ENCODE data around the gene PCDHGA1. TPM values are rescaled to one million over a fixed set of nuclear protein-coding genes. Genes with fewer than 3 reads are reported as not detected.

The PCDHGA1 gene
- total RNA-seq, 1 experiment from 2014 or later = 0.22 TPM

GRCh38 chr5:141397756-141398551 is 67.6 kb downstream of the PCDHGA1 start, which contains the start of gene PCDHGB5:
PCDHGB5 (plus strand) TSS chr5:141397947; CDS start chr5:141398128, 181 bp downstream.

GRCh38 chr5:141402553-141403243 is 72.4 kb downstream of the PCDHGA1 start, which contains the start of gene PCDHGA9:
PCDHGA9 (plus strand) TSS chr5:141402778; CDS start chr5:141402953, 175 bp downstream.

GRCh38 chr5:141407790-141408505 is 77.6 kb downstream of the PCDHGA1 start, which contains the start of gene PCDHGB6:
PCDHGB6 (plus strand) TSS chr5:141408021; CDS start chr5:141408203, 182 bp downstream.

DNA sequence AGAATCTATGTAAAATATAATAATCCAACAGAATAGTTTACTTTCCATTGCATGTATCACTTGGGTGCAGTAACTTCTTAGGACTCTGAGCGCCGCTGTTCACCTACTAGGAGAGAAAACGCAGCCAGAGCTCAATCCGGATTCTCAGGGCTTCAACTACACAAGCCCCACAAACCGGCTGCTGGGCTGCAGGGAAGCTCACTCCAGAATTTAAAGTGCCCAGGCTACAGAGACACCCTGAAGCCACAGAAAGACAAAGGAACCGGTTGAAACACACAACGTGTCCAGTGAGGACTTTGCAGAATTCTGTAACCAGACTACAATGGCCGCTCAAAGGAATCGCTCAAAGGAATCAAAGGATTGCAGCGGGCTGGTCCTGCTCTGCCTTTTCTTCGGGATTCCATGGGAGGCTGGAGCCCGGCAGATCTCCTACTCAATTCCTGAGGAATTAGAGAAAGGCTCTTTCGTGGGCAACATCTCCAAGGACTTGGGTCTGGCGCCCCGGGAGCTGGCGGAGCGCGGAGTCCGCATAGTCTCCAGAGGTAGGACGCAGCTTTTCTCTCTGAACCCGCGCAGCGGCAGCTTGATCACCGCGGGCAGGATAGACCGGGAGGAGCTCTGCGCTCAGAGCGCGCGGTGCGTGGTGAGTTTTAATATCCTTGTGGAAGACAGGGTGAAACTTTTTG is 82.7 kb downstream of the PCDHGA1 start, which contains the start of gene PCDHGA10:
TSS of gene PCDHGA10 (plus strand) at position 134 of the 686 bp plus-strand sequence. CDS start at position 323, 189 bp downstream.

DNA sequence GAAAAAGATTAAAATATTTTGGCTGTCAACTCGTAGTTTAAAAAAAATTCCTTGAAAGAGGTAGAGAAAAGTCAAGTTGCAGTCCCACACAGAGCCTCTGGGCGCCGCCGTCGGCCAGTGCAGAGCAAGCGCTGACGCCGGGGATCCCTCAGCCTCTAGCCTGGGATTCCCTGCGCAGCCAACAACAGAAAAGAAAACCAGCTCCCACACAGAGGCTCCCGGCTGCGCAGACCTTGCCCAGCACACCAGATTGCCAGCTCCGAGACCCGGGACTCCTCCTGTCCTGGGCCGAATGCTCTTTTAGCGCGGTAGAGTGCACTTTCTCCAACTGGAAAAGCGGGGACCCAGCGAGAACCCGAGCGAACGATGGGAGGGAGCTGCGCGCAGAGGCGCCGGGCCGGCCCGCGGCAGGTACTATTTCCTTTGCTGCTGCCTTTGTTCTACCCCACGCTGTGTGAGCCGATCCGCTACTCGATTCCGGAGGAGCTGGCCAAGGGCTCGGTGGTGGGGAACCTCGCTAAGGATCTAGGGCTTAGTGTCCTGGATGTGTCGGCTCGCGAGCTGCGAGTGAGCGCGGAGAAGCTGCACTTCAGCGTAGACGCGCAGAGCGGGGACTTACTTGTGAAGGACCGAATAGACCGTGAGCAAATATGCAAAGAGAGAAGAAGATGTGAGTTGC is 87.3 kb downstream of the PCDHGA1 start, which contains the start of gene PCDHGB7:
TSS of gene PCDHGB7 (plus strand) at position 184 of the 679 bp plus-strand sequence. CDS start at position 367, 183 bp downstream.

GRCh38 chr5:141420855-141421488 is 90.7 kb downstream of the PCDHGA1 start, which contains the start of gene PCDHGA11:
PCDHGA11 (plus strand) TSS chr5:141421051; CDS start chr5:141421228, 177 bp downstream.

GRCh38 chr5:141430332-141431113 is 100.2 kb downstream of the PCDHGA1 start, which contains the start of gene PCDHGA12:
PCDHGA12 (plus strand) TSS chr5:141430507; CDS start chr5:141430760, 253 bp downstream.

GRCh38 chr5:141475625-141476131 is 145.4 kb downstream of the PCDHGA1 start, which contains the start of gene PCDHGC3:
PCDHGC3 (plus strand) TSS chr5:141475966; CDS start chr5:141476117, 151 bp downstream.

DNA sequence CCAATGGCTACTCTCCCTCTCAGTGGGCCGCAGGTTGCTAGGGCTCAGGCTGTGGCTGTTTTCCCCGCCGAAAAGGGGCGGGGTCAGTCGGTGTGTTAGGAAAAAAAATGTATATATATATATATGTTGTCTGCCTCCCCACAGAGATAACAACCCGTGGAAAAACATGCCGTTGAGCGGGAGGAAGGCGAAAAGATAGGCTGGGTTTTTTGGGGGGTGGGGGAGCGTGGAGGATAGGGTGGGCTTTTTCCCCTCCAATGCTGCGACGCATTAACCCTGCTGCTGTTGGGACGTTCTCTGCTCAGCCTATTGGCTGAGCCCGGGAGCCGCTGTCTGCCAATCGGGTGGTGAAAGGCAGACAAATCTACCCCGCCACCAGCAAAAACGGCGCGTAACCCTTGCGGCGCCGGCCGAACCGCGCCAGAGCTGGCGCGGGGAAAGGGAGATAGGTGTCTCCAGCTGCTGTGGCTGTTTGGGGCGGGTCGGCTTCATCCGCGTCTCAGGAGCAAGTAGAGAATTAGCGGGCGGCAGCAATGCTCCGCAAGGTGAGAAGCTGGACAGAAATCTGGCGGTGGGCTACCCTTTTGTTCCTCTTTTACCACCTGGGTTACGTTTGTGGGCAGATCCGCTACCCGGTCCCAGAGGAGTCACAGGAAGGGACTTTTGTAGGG is 154.5 kb downstream of the PCDHGA1 start, which contains the start of gene PCDHGC4:
TSS of gene PCDHGC4 (plus strand) at position 390 of the 671 bp plus-strand sequence. CDS start at position 534, 144 bp downstream.

GRCh38 chr5:141488591-141489561 is 158.6 kb downstream of the PCDHGA1 start, which contains the start of gene PCDHGC5:
PCDHGC5 (plus strand) TSS chr5:141489081; CDS start chr5:141489241, 160 bp downstream.

Other genes with a start within 250 kb of the PCDHGA1 start
- gene PCDHB2, start 235.9 kb upstream of the PCDHGA1 start, total RNA-seq (2022; extraction: Qiagen RNA extraction; ENCODE audit: low read depth) = 2.7 to 4.5 TPM (median 3.1 TPM) in 5 replicates
- 0.09 TPM in 1 of 5 replicates, not detected in the others for gene PCDHB3, start 230.0 kb upstream of the PCDHGA1 start, total RNA-seq (2022; extraction: Qiagen RNA extraction; ENCODE audit: low read depth)
- gene PCDHB4, start 208.7 kb upstream of the PCDHGA1 start, total RNA-seq (2022; extraction: Qiagen RNA extraction; ENCODE audit: low read depth) = 0.06 to 0.12 TPM (median 0.09 TPM) in 4 of 5 replicates, not detected in the other
- 1.2 to 2.1 TPM (median 1.4 TPM) in 5 replicates for gene PCDHB5, start 195.3 kb upstream of the PCDHGA1 start, total RNA-seq (2022; extraction: Qiagen RNA extraction; ENCODE audit: low read depth)
- gene PCDHB6, start 180.5 kb upstream of the PCDHGA1 start, total RNA-seq (2022; extraction: Qiagen RNA extraction; ENCODE audit: low read depth) = 0.62 to 1.1 TPM (median 0.85 TPM) in 5 replicates
- 0.06 TPM in 1 of 5 replicates, not detected in the others for gene PCDHB7, start 157.9 kb upstream of the PCDHGA1 start, total RNA-seq (2022; extraction: Qiagen RNA extraction; ENCODE audit: low read depth)
- 0.20 to 0.40 TPM (median 0.37 TPM) in 4 of 5 replicates, not detected in the other for gene PCDHB8, start 152.7 kb upstream of the PCDHGA1 start, total RNA-seq (2022; extraction: Qiagen RNA extraction; ENCODE audit: low read depth)
- gene PCDHB16, start 148.1 kb upstream of the PCDHGA1 start, total RNA-seq (2022; extraction: Qiagen RNA extraction; ENCODE audit: low read depth) = 0.05 to 0.11 TPM (median 0.05 TPM) in 3 of 5 replicates, not detected in the others
- not detected in 5 replicates for gene PCDHB9, start 143.4 kb upstream of the PCDHGA1 start, total RNA-seq (2022; extraction: Qiagen RNA extraction; ENCODE audit: low read depth)
- not detected in 5 replicates for gene PCDHB10, start 138.2 kb upstream of the PCDHGA1 start, total RNA-seq (2022; extraction: Qiagen RNA extraction; ENCODE audit: low read depth)
- gene PCDHB11, start 130.9 kb upstream of the PCDHGA1 start, total RNA-seq (2022; extraction: Qiagen RNA extraction; ENCODE audit: low read depth) = 0.05 to 0.20 TPM (median 0.08 TPM) in 4 of 5 replicates, not detected in the other
- gene PCDHB12, start 121.8 kb upstream of the PCDHGA1 start, total RNA-seq (2022; extraction: Qiagen RNA extraction; ENCODE audit: low read depth) = not detected in 5 replicates
- gene PCDHB13, start 116.6 kb upstream of the PCDHGA1 start, total RNA-seq (2022; extraction: Qiagen RNA extraction; ENCODE audit: low read depth) = 0.06 to 0.20 TPM (median 0.08 TPM) in 4 of 5 replicates, not detected in the other
- gene PCDHB14, start 107.2 kb upstream of the PCDHGA1 start, total RNA-seq (2022; extraction: Qiagen RNA extraction; ENCODE audit: low read depth) = 0.11 to 0.13 TPM in 2 of 5 replicates, not detected in the others
- 0.09 to 0.14 TPM in 2 of 5 replicates, not detected in the others for gene PCDHB15, start 85.1 kb upstream of the PCDHGA1 start, total RNA-seq (2022; extraction: Qiagen RNA extraction; ENCODE audit: low read depth)
- gene SLC25A2, start 26.5 kb upstream of the PCDHGA1 start, total RNA-seq (2022; extraction: Qiagen RNA extraction; ENCODE audit: low read depth) = not detected in 5 replicates
- gene TAF7, start 9.7 kb upstream of the PCDHGA1 start, total RNA-seq (2022; extraction: Qiagen RNA extraction; ENCODE audit: low read depth) = 59.2 to 89.1 TPM (median 72.2 TPM) in 5 replicates
- 0.37 to 0.79 TPM (median 0.54 TPM) in 5 replicates for gene PCDHGA2, start 8.2 kb downstream of the PCDHGA1 start, total RNA-seq (2022; extraction: Qiagen RNA extraction; ENCODE audit: low read depth)
- gene PCDHGA3, start 13.3 kb downstream of the PCDHGA1 start, total RNA-seq (2022; extraction: Qiagen RNA extraction; ENCODE audit: low read depth) = not detected in 5 replicates
- 1.1 to 1.9 TPM (median 1.8 TPM) in 5 replicates for gene PCDHGB1, start 19.6 kb downstream of the PCDHGA1 start, total RNA-seq (2022; extraction: Qiagen RNA extraction; ENCODE audit: low read depth)
- 0.11 to 0.23 TPM (median 0.17 TPM) in 5 replicates for gene PCDHGA4, start 24.5 kb downstream of the PCDHGA1 start, total RNA-seq (2022; extraction: Qiagen RNA extraction; ENCODE audit: low read depth)
- gene PCDHGB2, start 29.5 kb downstream of the PCDHGA1 start, total RNA-seq (2022; extraction: Qiagen RNA extraction; ENCODE audit: low read depth) = 0.11 to 0.17 TPM (median 0.15 TPM) in 3 of 5 replicates, not detected in the others
- gene PCDHGA5, start 33.6 kb downstream of the PCDHGA1 start, total RNA-seq (2022; extraction: Qiagen RNA extraction; ENCODE audit: low read depth) = 0.09 to 0.21 TPM (median 0.18 TPM) in 5 replicates
- 0.12 to 0.29 TPM (median 0.27 TPM) in 5 replicates for gene PCDHGB3, start 39.7 kb downstream of the PCDHGA1 start, total RNA-seq (2022; extraction: Qiagen RNA extraction; ENCODE audit: low read depth)
- 0.05 to 0.29 TPM (median 0.20 TPM) in 5 replicates for gene PCDHGA6, start 43.4 kb downstream of the PCDHGA1 start, total RNA-seq (2022; extraction: Qiagen RNA extraction; ENCODE audit: low read depth)
- gene PCDHGA7, start 52.2 kb downstream of the PCDHGA1 start, total RNA-seq (2022; extraction: Qiagen RNA extraction; ENCODE audit: low read depth) = 0.77 to 1.0 TPM (median 0.98 TPM) in 5 replicates
- 0.74 to 1.1 TPM (median 0.90 TPM) in 5 replicates for gene PCDHGB4, start 57.2 kb downstream of the PCDHGA1 start, total RNA-seq (2022; extraction: Qiagen RNA extraction; ENCODE audit: low read depth)
- gene PCDHGA8, start 62.1 kb downstream of the PCDHGA1 start, total RNA-seq (2022; extraction: Qiagen RNA extraction; ENCODE audit: low read depth) = 0.02 to 0.06 TPM (median 0.04 TPM) in 3 of 5 replicates, not detected in the others
- gene PCDHGB5, start 67.4 kb downstream of the PCDHGA1 start, total RNA-seq (2022; extraction: Qiagen RNA extraction; ENCODE audit: low read depth) = 1.9 to 2.5 TPM (median 2.1 TPM) in 5 replicates
- gene PCDHGA9, start 72.3 kb downstream of the PCDHGA1 start, total RNA-seq (2022; extraction: Qiagen RNA extraction; ENCODE audit: low read depth) = 0.09 TPM in 1 of 5 replicates, not detected in the others
- gene PCDHGB6, start 77.5 kb downstream of the PCDHGA1 start, total RNA-seq (2022; extraction: Qiagen RNA extraction; ENCODE audit: low read depth) = 0.07 to 0.12 TPM (median 0.08 TPM) in 4 of 5 replicates, not detected in the other
- not detected in 5 replicates for gene PCDHGA10, start 82.5 kb downstream of the PCDHGA1 start, total RNA-seq (2022; extraction: Qiagen RNA extraction; ENCODE audit: low read depth)
- 0.05 to 0.08 TPM (median 0.06 TPM) in 3 of 5 replicates, not detected in the others for gene PCDHGB7, start 87.2 kb downstream of the PCDHGA1 start, total RNA-seq (2022; extraction: Qiagen RNA extraction; ENCODE audit: low read depth)
- gene PCDHGA11, start 90.5 kb downstream of the PCDHGA1 start, total RNA-seq (2022; extraction: Qiagen RNA extraction; ENCODE audit: low read depth) = 0.05 to 0.07 TPM in 2 of 5 replicates, not detected in the others
- gene PCDHGA12, start 100.0 kb downstream of the PCDHGA1 start, total RNA-seq (2022; extraction: Qiagen RNA extraction; ENCODE audit: low read depth) = not detected in 5 replicates
- gene PCDHGC3, start 145.5 kb downstream of the PCDHGA1 start, total RNA-seq (2022; extraction: Qiagen RNA extraction; ENCODE audit: low read depth) = 5.1 to 7.1 TPM (median 6.4 TPM) in 5 replicates
- gene PCDHGC4, start 154.5 kb downstream of the PCDHGA1 start, total RNA-seq (2022; extraction: Qiagen RNA extraction; ENCODE audit: low read depth) = not detected in 5 replicates
- gene PCDHGC5, start 158.6 kb downstream of the PCDHGA1 start, total RNA-seq (2022; extraction: Qiagen RNA extraction; ENCODE audit: low read depth) = not detected in 5 replicates